Measurements from ENCODE around the gene PPP6R3. TPM values are rescaled to one million over a fixed set of nuclear protein-coding genes. Genes with fewer than 3 reads are reported as not detected.

PPP6R3 gene
- polyA plus RNA-seq, 1 donor (not counting 4 experiments of a cell fraction or from before 2014, with no cell fraction given): 50.2 TPM

DNA sequence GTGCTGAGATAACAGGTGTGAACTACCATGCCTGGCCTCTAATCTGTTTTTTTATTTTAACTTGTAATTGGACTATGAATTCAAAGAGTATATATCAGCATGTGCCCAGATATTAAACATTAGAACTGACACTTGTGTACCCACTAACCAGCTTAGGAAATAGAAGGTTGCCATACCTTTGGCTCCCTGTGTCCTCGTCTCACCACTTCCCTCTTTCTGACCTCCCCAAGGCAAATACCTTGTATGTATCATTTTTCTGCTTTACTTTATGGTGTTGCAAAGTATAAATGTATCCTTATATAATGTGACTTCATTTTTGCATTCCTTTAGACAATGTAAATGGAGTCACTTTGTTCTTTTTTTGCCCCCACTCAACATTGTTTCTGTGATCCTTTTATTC lies 9.1 kb downstream of the PPP6R3 start:
- DNase-seq (ENCODE audit: low read depth, low spot score) (no peak), FAIRE-seq (no peak)
- Histone ChIP-seq H3K36me3 (ENCODE audit: control insufficient read depth in 2 of 2, extremely low read depth in 1 of 2, insufficient read depth in 2 of 2, low read length in 2 of 2) (peaks cover 1 to 17% of the 10 kb centered on the region in 2 experiments), H3K9me3 (ENCODE audit: control insufficient read depth, low read depth, low read length) (no peaks in the 10 kb centered on the region), H3K4me1 (ENCODE audit: control insufficient read depth, extremely low read depth, insufficient read depth, low read length) (peaks cover 16% of the 10 kb centered on the region), H2AFZ (ENCODE audit: control insufficient read depth, low read length) (no peak overlapping the region), H4K20me1 (ENCODE audit: control insufficient read depth, extremely low read depth, insufficient read depth, low read length) (peaks cover 55% of the 10 kb centered on the region), H3K9me1 (ENCODE audit: control insufficient read depth, extremely low read depth, insufficient read depth, low read length) (peaks cover 14% of the 10 kb centered on the region), H3K79me2 (ENCODE audit: control insufficient read depth, insufficient read depth, low read length) (peaks cover 96% of the 10 kb centered on the region), H3K4me3 (ENCODE audit: control insufficient read depth in 2 of 3, extremely low read depth in 1 of 3, insufficient read depth in 2 of 3, low read depth in 1 of 3, low read length in 3 of 3) (no peak overlapping the region), H3K27ac (ENCODE audit: control insufficient read depth, insufficient read depth, low read length) (no peak overlapping the region), H3K4me2 (ENCODE audit: control insufficient read depth, extremely low read depth, insufficient read depth, low read depth, low read length) (no peak overlapping the region), H3K27me3 (ENCODE audit: control insufficient read depth, extremely low read depth, insufficient read depth, low read length) (no peaks in the 10 kb centered on the region), H3K9ac (ENCODE audit: control insufficient read depth, extremely low read depth, insufficient read depth, low read length) (no peak overlapping the region)
- dilution Hi-C loops (cut with MboI; ENCODE audit: extremely low pct_ligation_motif_present, low sequenced_read_pairs): no loop called here
- TF ChIP-seq, protein P1, sequence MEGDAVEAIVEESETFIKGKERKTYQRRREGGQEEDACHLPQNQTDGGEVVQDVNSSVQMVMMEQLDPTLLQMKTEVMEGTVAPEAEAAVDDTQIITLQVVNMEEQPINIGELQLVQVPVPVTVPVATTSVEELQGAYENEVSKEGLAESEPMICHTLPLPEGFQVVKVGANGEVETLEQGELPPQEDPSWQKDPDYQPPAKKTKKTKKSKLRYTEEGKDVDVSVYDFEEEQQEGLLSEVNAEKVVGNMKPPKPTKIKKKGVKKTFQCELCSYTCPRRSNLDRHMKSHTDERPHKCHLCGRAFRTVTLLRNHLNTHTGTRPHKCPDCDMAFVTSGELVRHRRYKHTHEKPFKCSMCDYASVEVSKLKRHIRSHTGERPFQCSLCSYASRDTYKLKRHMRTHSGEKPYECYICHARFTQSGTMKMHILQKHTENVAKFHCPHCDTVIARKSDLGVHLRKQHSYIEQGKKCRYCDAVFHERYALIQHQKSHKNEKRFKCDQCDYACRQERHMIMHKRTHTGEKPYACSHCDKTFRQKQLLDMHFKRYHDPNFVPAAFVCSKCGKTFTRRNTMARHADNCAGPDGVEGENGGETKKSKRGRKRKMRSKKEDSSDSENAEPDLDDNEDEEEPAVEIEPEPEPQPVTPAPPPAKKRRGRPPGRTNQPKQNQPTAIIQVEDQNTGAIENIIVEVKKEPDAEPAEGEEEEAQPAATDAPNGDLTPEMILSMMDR (optimal IDR thresholded peaks at IDR 0.05 in 1 of 3, IDR thresholded peaks at IDR 0.05 in 1 of 3, conservative IDR thresholded peaks at IDR 0.05 in 1 of 3; ENCODE audit: extremely low read depth in 1 of 3, insufficient read depth in 2 of 3, low read length in 3 of 3): no peak
- TF ChIP-seq EZH2 (IDR thresholded peaks at IDR 0.05; ENCODE audit: low read length): no peak

DNA sequence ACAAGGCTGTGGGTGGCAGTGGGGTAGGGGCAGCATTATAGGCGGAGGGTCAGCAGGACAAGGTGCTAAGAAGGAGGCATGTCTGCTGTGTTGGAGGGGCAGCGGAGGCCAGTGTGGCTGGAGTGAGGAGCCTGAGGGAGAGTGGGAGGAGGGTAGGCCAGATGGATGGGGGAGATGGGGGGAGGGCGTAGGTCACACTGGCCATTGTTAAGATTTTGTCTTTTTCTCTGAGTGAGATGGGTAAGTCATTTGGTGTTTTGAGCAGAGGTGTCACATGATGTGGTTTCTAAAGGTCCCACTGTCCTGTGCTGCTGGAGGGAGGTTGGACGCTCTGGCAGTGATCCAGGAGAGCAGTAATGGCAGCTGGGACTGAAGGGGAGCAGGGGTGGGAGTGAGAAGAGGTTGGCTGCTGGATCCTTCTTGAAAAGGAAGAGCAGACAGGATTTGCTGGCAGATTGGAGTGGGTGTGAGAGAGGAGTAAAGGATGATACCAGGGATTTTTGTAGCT lies 9.8 kb downstream of the PPP6R3 start:
- H3K36me3 ChIP-seq (ENCODE audit: control insufficient read depth in 2 of 2, extremely low read depth in 1 of 2, insufficient read depth in 2 of 2, low read length in 2 of 2): peaks cover 1 to 17% of the 10 kb centered on the region in 2 experiments
- TF ChIP-seq, protein P1 (optimal IDR thresholded peaks at IDR 0.05 in 1 of 3, IDR thresholded peaks at IDR 0.05 in 1 of 3, conservative IDR thresholded peaks at IDR 0.05 in 1 of 3; ENCODE audit: extremely low read depth in 1 of 3, insufficient read depth in 2 of 3, low read length in 3 of 3): no peak
- no peak for TF ChIP-seq EZH2 (IDR thresholded peaks at IDR 0.05; ENCODE audit: low read length)
- peaks cover 16% of the 10 kb centered on the region for H3K4me1 ChIP-seq (ENCODE audit: control insufficient read depth, extremely low read depth, insufficient read depth, low read length)
- H2AFZ ChIP-seq (ENCODE audit: control insufficient read depth, low read length): no peak overlapping the region
- H3K27ac ChIP-seq (ENCODE audit: control insufficient read depth, insufficient read depth, low read length): no peak overlapping the region
- no peak overlapping the region for H3K9ac ChIP-seq (ENCODE audit: control insufficient read depth, extremely low read depth, insufficient read depth, low read length)
- H3K9me1 ChIP-seq (ENCODE audit: control insufficient read depth, extremely low read depth, insufficient read depth, low read length): peaks cover 14% of the 10 kb centered on the region
- peaks cover 92% of the 10 kb centered on the region for H3K79me2 ChIP-seq (ENCODE audit: control insufficient read depth, insufficient read depth, low read length)
- DNase-seq (ENCODE audit: low read depth, low spot score) (no peak), FAIRE-seq (no peak)
- peaks cover 51% of the 10 kb centered on the region for H4K20me1 ChIP-seq (ENCODE audit: control insufficient read depth, extremely low read depth, insufficient read depth, low read length)
- H3K4me2 ChIP-seq (ENCODE audit: control insufficient read depth, extremely low read depth, insufficient read depth, low read depth, low read length): no peak overlapping the region
- no peak overlapping the region for H3K4me3 ChIP-seq (ENCODE audit: control insufficient read depth in 2 of 3, extremely low read depth in 1 of 3, insufficient read depth in 2 of 3, low read depth in 1 of 3, low read length in 3 of 3)
- H3K27me3 ChIP-seq (ENCODE audit: control insufficient read depth, extremely low read depth, insufficient read depth, low read length): no peaks in the 10 kb centered on the region
- dilution Hi-C loops (cut with MboI; ENCODE audit: extremely low pct_ligation_motif_present, low sequenced_read_pairs): no loop called here
- H3K9me3 ChIP-seq (ENCODE audit: control insufficient read depth, low read depth, low read length): no peaks in the 10 kb centered on the region
